ENCODE results near the gene CRHBP. TPM values are rescaled to one million over a fixed set of nuclear protein-coding genes. Genes with fewer than 3 reads are reported as not detected.
A peak's percentile ranks its signal among the peaks of the same experiment; 100 is the strongest.

The CRHBP gene
- total and polyA plus RNA-seq, 9 of the 15 experiments (the other 6 are each of a cell fraction or from before 2014, with no cell fraction given) = not detected

- Histone ChIP-seq H3K9ac (ENCODE audit: insufficient read depth in 1 of 2, low read depth in 2 of 2, low read length in 2 of 2) (no peak overlapping the region), H3K9me3 (replicated peaks; ENCODE audit: control insufficient read depth, insufficient read depth, low read depth, low read length) (no peaks in the 10 kb centered on the region), H2AFZ (ENCODE audit: low read depth, low read length) (no peak overlapping the region), H3K27me3 (ENCODE audit: control insufficient read depth in 2 of 2, insufficient read depth in 2 of 2, low read length in 2 of 2) (0 out of 5 replicates have a peak, but pooled peaks cover 0 to 2% of the 10 kb centered on the region in 2 experiments), H3K4me1 (replicated peaks in 1 of 2; ENCODE audit: control insufficient read depth in 2 of 2, insufficient read depth in 2 of 2, low read length in 2 of 2) (no peaks in the 10 kb centered on the region; a peak in 1 of 5 replicates), H3K36me3 (ENCODE audit: control insufficient read depth, insufficient read depth, low read length) (no peaks in the 10 kb centered on the region), H3K27ac (ENCODE audit: extremely low read depth, low read depth, low read length) (no peak overlapping the region), H3K4me2 (ENCODE audit: insufficient read depth, low read length) (no peak overlapping the region), H3K9me1 (ENCODE audit: control insufficient read depth, insufficient read depth, low read length) (no peaks in the 10 kb centered on the region), H4K20me1 (replicated peaks; ENCODE audit: control insufficient read depth, insufficient read depth, low read length) (no peaks in the 10 kb centered on the region), H3K4me3 (no peak overlapping the region), H3K79me2 (ENCODE audit: control insufficient read depth, insufficient read depth, low read length) (no peaks in the 10 kb centered on the region)
- ChIA-PET CTCF (ENCODE audit: low intra/inter-chr PET ratio) (no interaction called here), POLR2A (no interaction called here)
- no peak for DNase-seq (ENCODE audit: extremely low read depth in 1 of 4, low spot score in 3 of 4)
- intact Hi-C loops (cut with micrococcal nuclease) (no loop called here), in situ Hi-C loops (cut with MboI) (no loop called here)
- BruUV-seq (replicated peaks) = no TSS peak
- ATAC-seq = no peak
- TF ChIP-seq ZNF134 (CRISPR knock-in tag; conservative IDR thresholded peaks at IDR 0.05) (peak; percentile 84), PHF20 (IDR thresholded peaks at IDR 0.05; ENCODE audit: partially characterized antibody) (no peak), ZNF699 (CRISPR knock-in tag; IDR thresholded peaks at IDR 0.05; ENCODE audit: insufficient replicate concordance) (no peak), PHB2 (IDR thresholded peaks at IDR 0.05; ENCODE audit: low read depth) (no peak)
- FAIRE-seq = no peak
- WGBS (ENCODE audit: insufficient coverage, low coverage, missing lambda C conversion rate) = 11% methylated on average over 8 of the region's 8 CpGs
Observed at GRCh38 chr5:76980518-76981144, 27.8 kb downstream of the CRHBP start.

- no peaks in the 10 kb centered on the region for H3K36me3 ChIP-seq (ENCODE audit: control insufficient read depth, insufficient read depth, low read length)
- ATAC-seq (no peak), FAIRE-seq (no peak), DNase-seq (ENCODE audit: extremely low read depth in 1 of 4, low spot score in 3 of 4) (no peak)
- CTCF ChIA-PET (ENCODE audit: low intra/inter-chr PET ratio) = no interaction called here
- no TSS peak for BruUV-seq (replicated peaks)
- no peak overlapping the region for H3K4me2 ChIP-seq (ENCODE audit: insufficient read depth, low read length)
- H3K27ac ChIP-seq (ENCODE audit: extremely low read depth, low read depth, low read length) = no peak overlapping the region
- intact Hi-C loops (cut with micrococcal nuclease) = no loop called here
- no peaks in the 10 kb centered on the region for H3K9me1 ChIP-seq (ENCODE audit: control insufficient read depth, insufficient read depth, low read length)
- no peak overlapping the region for H2AFZ ChIP-seq (ENCODE audit: low read depth, low read length)
- no peaks in the 10 kb centered on the region for H4K20me1 ChIP-seq (replicated peaks; ENCODE audit: control insufficient read depth, insufficient read depth, low read length)
- no peaks in the 10 kb centered on the region for H3K9me3 ChIP-seq (replicated peaks; ENCODE audit: control insufficient read depth, insufficient read depth, low read depth, low read length)
- in situ Hi-C loops (cut with MboI) = no loop called here
- TF ChIP-seq MBD2 (IDR thresholded peaks at IDR 0.05; ENCODE audit: borderline replicate concordance, low read depth) = no peak
- TF ChIP-seq, protein P1, sequence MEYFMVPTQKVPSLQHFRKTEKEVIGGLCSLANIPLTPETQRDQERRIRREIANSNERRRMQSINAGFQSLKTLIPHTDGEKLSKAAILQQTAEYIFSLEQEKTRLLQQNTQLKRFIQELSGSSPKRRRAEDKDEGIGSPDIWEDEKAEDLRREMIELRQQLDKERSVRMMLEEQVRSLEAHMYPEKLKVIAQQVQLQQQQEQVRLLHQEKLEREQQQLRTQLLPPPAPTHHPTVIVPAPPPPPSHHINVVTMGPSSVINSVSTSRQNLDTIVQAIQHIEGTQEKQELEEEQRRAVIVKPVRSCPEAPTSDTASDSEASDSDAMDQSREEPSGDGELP (CRISPR knock-in tag; IDR thresholded peaks at IDR 0.05; ENCODE audit: borderline replicate concordance) = no peak
- TF ChIP-seq TRIM24 (IDR thresholded peaks at IDR 0.05) = no peak
- H3K79me2 ChIP-seq (ENCODE audit: control insufficient read depth, insufficient read depth, low read length) = no peaks in the 10 kb centered on the region
- H3K4me3 ChIP-seq = no peak overlapping the region
- WGBS (ENCODE audit: insufficient coverage, low coverage, missing lambda C conversion rate) = 3% methylated on average over 2 of the region's 2 CpGs
- no peaks in the 10 kb centered on the region for H3K27me3 ChIP-seq (ENCODE audit: control insufficient read depth in 2 of 2, insufficient read depth in 2 of 2, low read length in 2 of 2)
- peaks cover 0 to 7% of the 10 kb centered on the region in 2 experiments; a peak in 2 of 5 replicates for H3K4me1 ChIP-seq (replicated peaks in 1 of 2; ENCODE audit: control insufficient read depth in 2 of 2, insufficient read depth in 2 of 2, low read length in 2 of 2)
- POLR2A ChIA-PET = no interaction called here
- no peak overlapping the region for H3K9ac ChIP-seq (ENCODE audit: insufficient read depth in 1 of 2, low read depth in 2 of 2, low read length in 2 of 2)
Observed at GRCh38 chr5:76982450-76982849, 29.6 kb downstream of the CRHBP start.

All from K562 (cell line).